ENCODE measurements around the gene ARHGAP23. TPM values are rescaled to one million over a fixed set of nuclear protein-coding genes. Genes with fewer than 3 reads are reported as not detected.

ARHGAP23 gene
- total RNA-seq, 2 donors from 2014 or later = 9.4 to 18.0 TPM

GRCh38 chr17:38542286-38542685, 114.0 kb downstream of the ARHGAP23 start:
- no peaks in the 10 kb centered on the region for H3K36me3 Mint-ChIP-seq (ENCODE audit: low read depth)
- Histone ChIP-seq H3K36me3 (ENCODE audit: control insufficient read depth, insufficient read depth, low read length) (no peaks in the 10 kb centered on the region), H3K27ac (ENCODE audit: low read depth, low read length) (no peak overlapping the region), H3K27me3 (ENCODE audit: control insufficient read depth, insufficient read depth, low read length, poor library complexity, severe bottlenecking) (no peaks in the 10 kb centered on the region), H3K4me1 (ENCODE audit: control insufficient read depth, insufficient read depth, low read length) (no peaks in the 10 kb centered on the region), H3K9ac (ENCODE audit: extremely low read depth, low read length, poor library complexity, severe bottlenecking) (no peak overlapping the region), H3K9me3 (ENCODE audit: control insufficient read depth, low read length) (no peaks in the 10 kb centered on the region), H3K4me3 (ENCODE audit: low read length) (no peak overlapping the region)
- DNase-seq = no peak
- H3K27ac Mint-ChIP-seq = no peak overlapping the region
- TF ChIP-seq CTCF (conservative IDR thresholded peaks at IDR 0.05) = no peak
- H3K9me3 Mint-ChIP-seq = no peaks in the 10 kb centered on the region
- H3K4me1 Mint-ChIP-seq = no peaks in the 10 kb centered on the region
- no peak overlapping the region for H3K4me3 Mint-ChIP-seq
- no peaks in the 10 kb centered on the region for H3K27me3 Mint-ChIP-seq (ENCODE audit: insufficient read depth)
- 82 to 91% methylated on average over 3 to 8 of the region's 8 CpGs for WGBS, 2 experiments (ENCODE audit: insufficient coverage in 1 of 2, insufficient read length in 1 of 2)

- no peaks in the 10 kb centered on the region for H3K4me1 ChIP-seq (ENCODE audit: control insufficient read depth, insufficient read depth, low read length)
- no peak overlapping the region for H3K4me3 ChIP-seq (ENCODE audit: low read length)
- Mint-ChIP-seq H3K4me1 (no peaks in the 10 kb centered on the region), H3K27ac (no peak overlapping the region), H3K27me3 (ENCODE audit: insufficient read depth) (no peaks in the 10 kb centered on the region), H3K4me3 (no peak overlapping the region), H3K36me3 (ENCODE audit: low read depth) (no peaks in the 10 kb centered on the region), H3K9me3 (no peaks in the 10 kb centered on the region)
- H3K9ac ChIP-seq (ENCODE audit: extremely low read depth, low read length, poor library complexity, severe bottlenecking) = no peak overlapping the region
- TF ChIP-seq CTCF (conservative IDR thresholded peaks at IDR 0.05) = no peak
- no peaks in the 10 kb centered on the region for H3K9me3 ChIP-seq (ENCODE audit: control insufficient read depth, low read length)
- H3K36me3 ChIP-seq (ENCODE audit: control insufficient read depth, insufficient read depth, low read length) = no peaks in the 10 kb centered on the region
- H3K27ac ChIP-seq (ENCODE audit: low read depth, low read length) = no peak overlapping the region
- H3K27me3 ChIP-seq (ENCODE audit: control insufficient read depth, insufficient read depth, low read length, poor library complexity, severe bottlenecking) = no peaks in the 10 kb centered on the region
- peak; percentile 71 for DNase-seq
- 83 to 84% methylated on average over 11 to 20 of the region's 20 CpGs for WGBS, 2 experiments (ENCODE audit: insufficient coverage in 1 of 2, insufficient read length in 1 of 2)
These were observed 115.3 kb downstream of the ARHGAP23 start for GRCh38 chr17:38543403-38544174.

GRCh38 chr17:38544175-38544838, 116.0 kb downstream of the ARHGAP23 start:
- no peaks in the 10 kb centered on the region for H3K9me3 Mint-ChIP-seq
- H3K27ac Mint-ChIP-seq = no peak overlapping the region
- Histone ChIP-seq H3K9me3 (ENCODE audit: control insufficient read depth, low read length) (no peaks in the 10 kb centered on the region), H3K27me3 (ENCODE audit: control insufficient read depth, insufficient read depth, low read length, poor library complexity, severe bottlenecking) (no peaks in the 10 kb centered on the region), H3K9ac (ENCODE audit: extremely low read depth, low read length, poor library complexity, severe bottlenecking) (no peak overlapping the region), H3K4me1 (ENCODE audit: control insufficient read depth, insufficient read depth, low read length) (no peaks in the 10 kb centered on the region), H3K27ac (ENCODE audit: low read depth, low read length) (no peak overlapping the region), H3K4me3 (ENCODE audit: low read length) (no peak overlapping the region), H3K36me3 (ENCODE audit: control insufficient read depth, insufficient read depth, low read length) (no peaks in the 10 kb centered on the region)
- DNase-seq = peak; percentile 51
- H3K36me3 Mint-ChIP-seq (ENCODE audit: low read depth) = no peaks in the 10 kb centered on the region
- H3K4me1 Mint-ChIP-seq = no peaks in the 10 kb centered on the region
- 87 to 100% methylated on average over 3 to 10 of the region's 10 CpGs for WGBS, 2 experiments (ENCODE audit: insufficient coverage in 1 of 2, insufficient read length in 1 of 2)
- TF ChIP-seq CTCF (conservative IDR thresholded peaks at IDR 0.05) = no peak
- no peaks in the 10 kb centered on the region for H3K27me3 Mint-ChIP-seq (ENCODE audit: insufficient read depth)
- H3K4me3 Mint-ChIP-seq = no peak overlapping the region

Data from endodermal cell (in vitro differentiated cells).